K562 (cell line): Measurements from ENCODE around the gene ODAD3. TPM values are rescaled to one million over a fixed set of nuclear protein-coding genes. Genes with fewer than 3 reads are reported as not detected.

Source experiments
- BRD9 ChIP-seq: fragments of 450-650 bp; IDR thresholded peaks from 2 replicates; pipeline ENCODE4 v1.6.1; 2018; ENCODE audit warnings: low read depth; ENCODE audit not compliant: partially characterized antibody
- HOMEZ ChIP-seq: fragments of 250-450 bp; sonication (Bioruptor Pico); IDR thresholded peaks from 2 replicates; pipeline ENCODE4 v1.4.0; 2020; ENCODE audit warnings: mild to moderate bottlenecking, moderate library complexity
- MEF2D ChIP-seq: conservative IDR thresholded peaks from 2 replicates; pipeline ENCODE4 v1.6.1; 2016; ENCODE audit warnings: low read depth, missing genetic modification characterization, missing compliant biosample characterization
- MITF ChIP-seq: IDR thresholded peaks from 2 replicates; pipeline ENCODE4 v1.6.1; 2014; ENCODE audit warnings: antibody characterized with exemption
- NFXL1 ChIP-seq: fragments of 450-650 bp; formaldehyde crosslinking; IDR thresholded peaks from 2 replicates; pipeline ENCODE4 v1.4.0; 2021; ENCODE audit warnings: mild to moderate bottlenecking
- POU5F1 ChIP-seq: fragments of 150-350 bp; IDR thresholded peaks from 2 replicates; pipeline ENCODE4 v1.6.1; 2014; ENCODE audit warnings: borderline replicate concordance, low read length, low read depth, mild to moderate bottlenecking; ENCODE audit not compliant: partially characterized antibody
- TAF1 ChIP-seq: IDR thresholded peaks from 2 replicates; pipeline ENCODE4 v1.6.1; 2011; ENCODE audit warnings: mild to moderate bottlenecking, low read length, moderate library complexity; ENCODE audit not compliant: insufficient read depth, control insufficient read depth, severe bottlenecking; ENCODE audit errors: extremely low read depth
- YBX1 ChIP-seq: fragments of 450-650 bp; IDR thresholded peaks from 2 replicates; pipeline ENCODE4 v1.7.1; 2016; ENCODE audit warnings: mild to moderate bottlenecking
- ZNF764 ChIP-seq: fragments of 250-450 bp; sonication (Bioruptor Pico); IDR thresholded peaks from 2 replicates; pipeline ENCODE4 v1.4.0; 2020; ENCODE audit warnings: low read depth, mild to moderate bottlenecking, moderate library complexity
- polyA plus RNA-seq, 8 experiments: library from polyadenylated mRNA; depleted of rRNA in 4 of 8; stranded (reverse) in 5 of 8; unstranded in 3 of 8; fragments of >200 nt; fragmentation: Nextera tagmentation in 2 of 8; fragmentation: Illumina TruSeq in 1 of 8; extraction: Ambion mirVana in 2 of 8; extraction: Trizol in 1 of 8; gene quantifications; 2 replicates each; pipeline versions ENCODE4 v1.2.1 to v1.2.3, GENCODE V29; 2011 to 2014; ENCODE audit warnings: inconsistent platforms in 1 of 8, missing spikeins in 1 of 8
- total RNA-seq, 7 experiments: library from RNA; depleted of rRNA in 6 of 7; stranded (reverse); fragments of >200 nt in 6 of 7; fragmentation: Illumina TruSeq in 2 of 7; extraction: Trizol in 2 of 7; gene quantifications; 2 replicates each; pipeline versions ENCODE4 v1.2.1 to v1.2.3, GENCODE V29; 2011 to 2021; ENCODE audit warnings: low replicate concordance in 1 of 7
- TF ChIP-seq, protein P1 (sequence below): sonication (generic); formaldehyde crosslinking; IDR thresholded peaks from 2 replicates; pipeline ENCODE4 v1.8.0; 2022; ENCODE audit warnings: missing genetic modification reagents, mild to moderate bottlenecking, borderline replicate concordance
- TF ChIP-seq, protein P2 (sequence below): fragments of 250-450 bp; sonication (Bioruptor Pico); IDR thresholded peaks from 2 replicates; pipeline ENCODE4 v1.8.0; 2021; ENCODE audit warnings: borderline replicate concordance, mild to moderate bottlenecking, moderate library complexity; ENCODE audit not compliant: poor library complexity, severe bottlenecking

ODAD3 gene
- total and polyA plus RNA-seq, 9 of the 15 experiments (the other 6 are each of a cell fraction or from before 2014, with no cell fraction given), result 0.07 to 0.72 (median 0.14) TPM; not detected in 2

DNA sequence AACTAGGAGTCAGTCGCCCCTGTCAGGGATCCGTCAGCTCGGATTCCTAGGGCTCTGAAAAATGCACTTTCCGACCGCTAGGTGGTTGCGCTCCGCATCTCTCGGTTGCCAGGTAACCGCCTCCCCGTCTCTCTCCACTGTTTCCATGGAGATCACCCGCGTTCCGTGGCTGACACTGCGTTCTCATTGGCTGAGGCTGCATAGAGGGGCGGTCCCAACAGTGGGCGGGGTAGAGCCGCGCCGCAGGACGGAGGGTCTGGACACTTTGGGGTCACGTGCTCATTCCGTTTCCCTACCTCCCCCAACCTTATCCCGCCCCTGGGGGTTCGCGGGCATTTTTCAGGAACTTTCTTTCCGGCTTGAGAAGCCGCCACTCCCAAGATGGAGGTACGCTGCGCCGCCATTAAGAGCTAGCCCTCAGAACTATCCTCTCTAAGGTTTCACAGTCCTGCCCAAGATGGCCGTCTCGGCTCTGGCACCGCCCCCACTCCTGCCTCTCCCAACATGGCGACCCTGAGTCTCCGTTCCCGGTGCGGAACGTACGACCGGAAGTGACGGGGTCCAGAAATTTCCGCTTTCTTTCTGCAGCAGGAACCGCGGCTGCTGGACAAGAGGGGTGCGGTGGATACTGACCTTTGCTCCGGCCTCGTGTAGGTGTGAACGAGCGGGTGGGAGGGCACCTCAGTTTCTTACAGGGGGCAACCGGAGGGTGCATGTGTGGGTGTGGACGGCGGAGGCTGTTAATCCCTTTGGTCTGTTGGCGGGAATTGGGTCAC, at the start of gene ODAD3, which contains the start of gene PRKCSH (continued):
- TF ChIP-seq HOMEZ (no peak), TAF1 (peak; percentile 77), NFXL1 (CRISPR knock-in tag) (no peak), YBX1 (no peak), POU5F1 (no peak), MEF2D (tag) (0 out of 2 replicates have a peak, but pooled peaks have one; percentile 45), MITF (peak; percentile 46; the same call in 1 of the 2 replicates), BRD9 (no peak), ZNF764 (CRISPR knock-in tag) (no peak)
- TF ChIP-seq, protein P1, sequence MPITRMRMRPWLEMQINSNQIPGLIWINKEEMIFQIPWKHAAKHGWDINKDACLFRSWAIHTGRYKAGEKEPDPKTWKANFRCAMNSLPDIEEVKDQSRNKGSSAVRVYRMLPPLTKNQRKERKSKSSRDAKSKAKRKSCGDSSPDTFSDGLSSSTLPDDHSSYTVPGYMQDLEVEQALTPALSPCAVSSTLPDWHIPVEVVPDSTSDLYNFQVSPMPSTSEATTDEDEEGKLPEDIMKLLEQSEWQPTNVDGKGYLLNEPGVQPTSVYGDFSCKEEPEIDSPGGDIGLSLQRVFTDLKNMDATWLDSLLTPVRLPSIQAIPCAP (CRISPR knock-in tag), result no peak
- TF ChIP-seq, protein P2, sequence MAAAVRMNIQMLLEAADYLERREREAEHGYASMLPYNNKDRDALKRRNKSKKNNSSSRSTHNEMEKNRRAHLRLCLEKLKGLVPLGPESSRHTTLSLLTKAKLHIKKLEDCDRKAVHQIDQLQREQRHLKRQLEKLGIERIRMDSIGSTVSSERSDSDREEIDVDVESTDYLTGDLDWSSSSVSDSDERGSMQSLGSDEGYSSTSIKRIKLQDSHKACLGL, result no peak
